DND-41 (cell line): ENCODE data around the gene CRYBG1.

Source experiments
- ATAC-seq: fragments of 200-7000 bp; cut with Tn5 transposase; 3 replicates; pipeline ENCODE4 v1.9.1; 2021; ENCODE audit warnings: low read depth; ENCODE audit not compliant: insufficient read depth
- DNase-seq: peaks from one replicate; pipeline ENCODE4 v3.0.0-alpha.2; 2020
- H2AFZ ChIP-seq: 2 replicates; pipeline ENCODE4 v1.6.0; 2012; ENCODE audit warnings: low read depth, low read length
- H3K27ac ChIP-seq: 2 replicates; pipeline ENCODE4 v1.5.1; 2012; ENCODE audit warnings: low read length, inconsistent platforms
- H3K27me3 ChIP-seq: fragments of 200-600 bp; sonication (generic); 2 replicates; pipeline ENCODE4 v1.6.0; 2012; ENCODE audit warnings: low read length, mild to moderate bottlenecking, inconsistent platforms; ENCODE audit not compliant: insufficient read depth, poor library complexity
- H3K36me3 ChIP-seq: 2 replicates; pipeline ENCODE4 v1.5.1; 2012; ENCODE audit warnings: low read length, inconsistent platforms; ENCODE audit not compliant: insufficient read depth
- H3K4me1 ChIP-seq: 2 replicates; pipeline ENCODE4 v1.5.1; 2012; ENCODE audit warnings: mild to moderate bottlenecking, low read length; ENCODE audit not compliant: insufficient read depth
- H3K4me2 ChIP-seq: 2 replicates; pipeline ENCODE4 v1.6.0; 2012; ENCODE audit warnings: mild to moderate bottlenecking, moderate library complexity, low read length, inconsistent platforms; ENCODE audit not compliant: insufficient read depth
- H3K4me3 ChIP-seq, 2 experiments: fragments of 200-600 bp in 1 of 2; shearing (Covaris generic) in 1 of 2; 2 replicates each; pipeline ENCODE4 v1.5.1; 2012 to 2016; ENCODE audit warnings: inconsistent platforms in 2 of 2, low read length in 2 of 2, mild to moderate bottlenecking in 2 of 2, low read depth in 1 of 2, moderate library complexity in 1 of 2
- H3K79me2 ChIP-seq: 2 replicates; pipeline ENCODE4 v1.6.0; 2012; ENCODE audit warnings: low read length, inconsistent platforms; ENCODE audit not compliant: insufficient read depth
- H3K9ac ChIP-seq: 2 replicates; pipeline ENCODE4 v1.6.0; 2012; ENCODE audit warnings: low read depth, mild to moderate bottlenecking, inconsistent platforms, low read length, moderate library complexity
- H3K9me3 ChIP-seq: 2 replicates; pipeline ENCODE4 v1.5.1; 2012; ENCODE audit warnings: low read length, moderate library complexity, mild to moderate bottlenecking, inconsistent platforms; ENCODE audit not compliant: insufficient read depth, severe bottlenecking
- H4K20me1 ChIP-seq: 2 replicates; pipeline ENCODE4 v1.6.0; 2012; ENCODE audit warnings: low read length; ENCODE audit not compliant: insufficient read depth
- EZH2 ChIP-seq: IDR thresholded peaks from 3 replicates; pipeline ENCODE4 v1.6.1; 2012; ENCODE audit warnings: borderline replicate concordance, low read depth, mild to moderate bottlenecking, moderate library complexity, low read length, inconsistent platforms; ENCODE audit not compliant: severe bottlenecking
- TF ChIP-seq, protein P1 (sequence below): IDR thresholded peaks from 2 replicates; pipeline ENCODE4 v1.5.1; 2012; ENCODE audit warnings: borderline replicate concordance, low read length, moderate library complexity, mild to moderate bottlenecking; ENCODE audit not compliant: poor library complexity, severe bottlenecking; ENCODE audit errors: extremely low read depth

Gene CRYBG1

DNA sequence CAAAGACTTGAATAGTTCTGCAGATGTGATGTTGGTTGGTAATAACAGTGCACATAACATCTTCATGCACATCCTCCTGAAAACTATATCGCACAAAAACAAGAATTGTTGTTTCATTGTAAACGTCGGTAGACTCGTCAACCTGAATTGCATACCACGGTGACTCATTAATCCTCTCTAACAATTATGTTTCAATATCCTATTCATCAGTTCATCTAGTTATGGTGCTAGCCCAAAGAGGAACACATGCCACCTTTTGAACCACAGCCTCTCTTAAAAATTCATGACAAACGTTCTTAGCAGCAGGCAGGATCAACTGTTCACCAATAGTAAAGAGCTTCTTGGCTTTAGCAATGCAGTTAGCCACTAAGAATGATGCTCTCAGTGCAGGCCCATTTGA is 25.0 kb downstream of the CRYBG1 start:
- no peaks in the 10 kb centered on the region for H3K4me1 ChIP-seq
- no peak for DNase-seq
- H3K4me3 ChIP-seq, result no peak overlapping the region
- no peaks in the 10 kb centered on the region for H3K79me2 ChIP-seq
- H3K9ac ChIP-seq, result no peak overlapping the region
- peaks cover 36% of the 10 kb centered on the region for H3K27me3 ChIP-seq
- H3K27ac ChIP-seq, result no peak overlapping the region
- TF ChIP-seq, protein P1, sequence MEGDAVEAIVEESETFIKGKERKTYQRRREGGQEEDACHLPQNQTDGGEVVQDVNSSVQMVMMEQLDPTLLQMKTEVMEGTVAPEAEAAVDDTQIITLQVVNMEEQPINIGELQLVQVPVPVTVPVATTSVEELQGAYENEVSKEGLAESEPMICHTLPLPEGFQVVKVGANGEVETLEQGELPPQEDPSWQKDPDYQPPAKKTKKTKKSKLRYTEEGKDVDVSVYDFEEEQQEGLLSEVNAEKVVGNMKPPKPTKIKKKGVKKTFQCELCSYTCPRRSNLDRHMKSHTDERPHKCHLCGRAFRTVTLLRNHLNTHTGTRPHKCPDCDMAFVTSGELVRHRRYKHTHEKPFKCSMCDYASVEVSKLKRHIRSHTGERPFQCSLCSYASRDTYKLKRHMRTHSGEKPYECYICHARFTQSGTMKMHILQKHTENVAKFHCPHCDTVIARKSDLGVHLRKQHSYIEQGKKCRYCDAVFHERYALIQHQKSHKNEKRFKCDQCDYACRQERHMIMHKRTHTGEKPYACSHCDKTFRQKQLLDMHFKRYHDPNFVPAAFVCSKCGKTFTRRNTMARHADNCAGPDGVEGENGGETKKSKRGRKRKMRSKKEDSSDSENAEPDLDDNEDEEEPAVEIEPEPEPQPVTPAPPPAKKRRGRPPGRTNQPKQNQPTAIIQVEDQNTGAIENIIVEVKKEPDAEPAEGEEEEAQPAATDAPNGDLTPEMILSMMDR, result no peak
- no peak for TF ChIP-seq EZH2
- H2AFZ ChIP-seq, result no peak overlapping the region
- no peaks in the 10 kb centered on the region for H3K36me3 ChIP-seq
- no peaks in the 10 kb centered on the region for H4K20me1 ChIP-seq
- no peaks in the 10 kb centered on the region for H3K9me3 ChIP-seq
- H3K4me2 ChIP-seq, result no peak overlapping the region
- no peak for ATAC-seq

DNA sequence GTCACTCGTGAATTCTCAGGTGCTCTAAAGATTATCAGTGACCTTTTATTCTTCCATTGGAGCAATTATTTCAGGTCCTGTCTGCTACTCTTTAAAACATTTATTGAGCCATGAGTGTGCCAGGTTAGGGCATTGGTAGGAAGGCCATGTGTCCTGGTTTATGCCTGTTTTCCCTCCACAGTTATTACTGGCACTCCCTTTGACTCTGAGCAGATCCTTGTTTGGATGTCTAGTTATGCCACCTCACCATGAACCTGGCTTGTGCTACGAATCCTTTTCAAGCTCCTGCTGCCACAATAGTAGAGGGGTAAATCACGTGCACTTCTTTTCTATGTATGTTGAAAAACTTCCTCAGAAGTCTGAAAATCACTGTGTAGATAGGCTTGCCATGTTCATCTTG is 27.4 kb downstream of the CRYBG1 start:
- H3K27ac ChIP-seq, result no peak overlapping the region
- no peaks in the 10 kb centered on the region for H3K79me2 ChIP-seq
- no peaks in the 10 kb centered on the region for H4K20me1 ChIP-seq
- H3K4me3 ChIP-seq, result no peak overlapping the region
- no peak overlapping the region for H3K4me2 ChIP-seq
- peaks cover 24% of the 10 kb centered on the region for H3K27me3 ChIP-seq
- no peaks in the 10 kb centered on the region for H3K4me1 ChIP-seq
- no peak overlapping the region for H3K9ac ChIP-seq
- no peak for ATAC-seq
- no peaks in the 10 kb centered on the region for H3K36me3 ChIP-seq
- TF ChIP-seq EZH2, result no peak
- TF ChIP-seq, protein P1, result no peak
- no peak overlapping the region for H2AFZ ChIP-seq
- H3K9me3 ChIP-seq, result no peaks in the 10 kb centered on the region
- DNase-seq, result no peak

DNA sequence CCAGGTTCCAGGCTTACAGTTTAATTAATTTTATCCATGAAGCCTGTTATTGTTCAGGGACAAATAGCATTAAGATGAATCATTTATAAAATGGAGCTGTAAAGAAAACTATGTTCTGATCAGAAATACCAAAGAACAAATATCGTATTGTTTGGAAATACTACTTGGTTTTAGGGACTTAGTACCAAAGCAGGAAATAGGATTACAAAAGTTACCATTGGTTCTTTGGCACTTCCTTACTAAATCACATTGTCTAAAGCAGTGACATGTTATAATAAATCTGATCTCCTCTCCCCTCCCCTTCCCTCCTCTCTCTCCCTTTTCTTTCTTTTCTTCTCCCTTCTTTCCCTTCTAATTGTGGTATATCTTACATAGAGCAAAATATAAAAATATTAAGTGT is 29.6 kb downstream of the CRYBG1 start:
- no peaks in the 10 kb centered on the region for H3K4me1 ChIP-seq
- no peak overlapping the region for H3K27ac ChIP-seq
- H3K4me3 ChIP-seq, result no peak overlapping the region
- H3K9me3 ChIP-seq, result no peaks in the 10 kb centered on the region
- no peaks in the 10 kb centered on the region for H3K36me3 ChIP-seq
- no peaks in the 10 kb centered on the region for H4K20me1 ChIP-seq
- no peak overlapping the region for H2AFZ ChIP-seq
- H3K79me2 ChIP-seq, result no peaks in the 10 kb centered on the region
- H3K27me3 ChIP-seq, result peaks cover 20% of the 10 kb centered on the region
- no peak for TF ChIP-seq EZH2
- TF ChIP-seq, protein P1, result no peak
- no peak overlapping the region for H3K9ac ChIP-seq
- no peak for ATAC-seq
- no peak overlapping the region for H3K4me2 ChIP-seq
- no peak for DNase-seq

DNA sequence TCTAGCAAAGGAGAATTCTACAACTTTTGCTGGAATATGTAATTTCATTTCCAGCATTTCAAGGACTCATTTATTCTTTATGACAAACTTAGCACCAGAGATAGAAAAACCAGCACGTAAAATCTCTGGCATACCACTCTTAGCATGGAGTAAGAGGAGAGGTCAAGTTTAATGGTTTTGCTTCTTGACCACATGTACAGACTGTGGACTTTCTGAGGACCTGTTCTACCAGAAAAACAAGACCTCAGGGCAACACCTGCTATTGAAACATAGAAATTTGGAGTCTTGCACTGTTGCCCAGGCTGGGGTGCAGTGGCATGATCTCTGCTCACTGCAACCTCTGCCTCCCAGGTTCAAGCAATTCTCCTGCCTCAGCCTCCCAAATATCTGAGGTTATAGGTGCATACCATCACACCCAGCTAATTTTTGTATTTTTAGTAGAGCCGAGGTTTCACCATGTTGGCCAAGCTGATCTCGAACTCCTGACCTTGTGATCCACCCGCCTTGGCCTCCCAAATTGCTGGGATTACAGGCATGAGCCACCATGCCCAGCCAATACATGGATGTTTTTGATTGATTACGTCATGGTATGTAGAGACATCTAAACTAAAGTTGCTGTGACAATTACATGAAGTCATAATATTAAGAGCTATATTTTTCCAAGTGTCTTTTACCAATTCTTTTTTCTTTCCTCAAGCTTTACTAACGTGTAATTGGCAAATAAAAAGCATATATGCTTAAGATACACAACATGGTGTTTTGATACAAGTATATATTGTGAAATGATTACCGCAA is 36.1 kb downstream of the CRYBG1 start:
- no peak overlapping the region for H3K4me2 ChIP-seq

More for the DNA sequence above, 36.1 kb downstream of the CRYBG1 start:
- DNase-seq, result no peak
- Histone ChIP-seq H3K9me3 (no peaks in the 10 kb centered on the region), H3K27ac (no peak overlapping the region), H3K27me3 (peaks cover 3% of the 10 kb centered on the region), H3K9ac (no peak overlapping the region), H3K4me1 (no peaks in the 10 kb centered on the region), H3K79me2 (no peaks in the 10 kb centered on the region), H4K20me1 (no peaks in the 10 kb centered on the region), H2AFZ (no peak overlapping the region), H3K36me3 (no peaks in the 10 kb centered on the region), H3K4me3 (no peak overlapping the region)
- TF ChIP-seq, protein P1, result no peak
- no peak for TF ChIP-seq EZH2
- ATAC-seq, result no peak
